22Rv1 (cell line): ENCODE measurements around the gene USP44.
A peak's percentile ranks its signal among the peaks of the same experiment; 100 is the strongest.
"Not testable (repeated sequence)": the region's sequence is repeated elsewhere in the genome, so short reads cannot be mapped to it uniquely, and the experiment has no call there.

Source experiments
- H3K27ac ChIP-seq: fragments of 450-650 bp; 2 replicates; pipeline ENCODE4 v1.5.1; 2017
- ZFX ChIP-seq: fragments of 450-650 bp; IDR thresholded peaks from 2 replicates; pipeline ENCODE4 v1.6.1; 2017; ENCODE audit warnings: antibody characterized with exemption, borderline replicate concordance
- TF ChIP-seq, protein P1 (sequence below): fragments of 450-650 bp; IDR thresholded peaks from 2 replicates; pipeline ENCODE4 v1.5.1; 2017; ENCODE audit warnings: mild to moderate bottlenecking

The USP44 gene

DNA sequence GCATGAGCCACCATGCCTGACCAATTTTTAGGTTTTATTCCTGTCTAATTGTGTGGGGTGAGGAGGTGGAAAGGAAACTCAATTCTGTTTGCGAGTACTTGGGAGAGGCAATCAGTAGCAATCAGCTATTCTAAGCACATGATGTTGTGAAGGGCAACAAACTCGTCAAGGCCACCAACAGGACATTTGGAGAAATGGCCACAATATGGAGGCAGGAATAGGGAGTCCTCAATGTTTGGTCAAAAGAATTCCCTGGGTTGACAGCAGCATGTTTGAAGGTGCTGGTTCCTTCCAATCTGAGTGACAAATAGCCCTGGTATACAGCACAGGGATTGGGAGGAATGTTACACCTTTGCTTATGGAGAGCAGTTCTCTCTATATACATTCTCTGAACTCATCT is 32.7 kb upstream of the USP44 start:
- no peak for TF ChIP-seq ZFX
- TF ChIP-seq, protein P1, sequence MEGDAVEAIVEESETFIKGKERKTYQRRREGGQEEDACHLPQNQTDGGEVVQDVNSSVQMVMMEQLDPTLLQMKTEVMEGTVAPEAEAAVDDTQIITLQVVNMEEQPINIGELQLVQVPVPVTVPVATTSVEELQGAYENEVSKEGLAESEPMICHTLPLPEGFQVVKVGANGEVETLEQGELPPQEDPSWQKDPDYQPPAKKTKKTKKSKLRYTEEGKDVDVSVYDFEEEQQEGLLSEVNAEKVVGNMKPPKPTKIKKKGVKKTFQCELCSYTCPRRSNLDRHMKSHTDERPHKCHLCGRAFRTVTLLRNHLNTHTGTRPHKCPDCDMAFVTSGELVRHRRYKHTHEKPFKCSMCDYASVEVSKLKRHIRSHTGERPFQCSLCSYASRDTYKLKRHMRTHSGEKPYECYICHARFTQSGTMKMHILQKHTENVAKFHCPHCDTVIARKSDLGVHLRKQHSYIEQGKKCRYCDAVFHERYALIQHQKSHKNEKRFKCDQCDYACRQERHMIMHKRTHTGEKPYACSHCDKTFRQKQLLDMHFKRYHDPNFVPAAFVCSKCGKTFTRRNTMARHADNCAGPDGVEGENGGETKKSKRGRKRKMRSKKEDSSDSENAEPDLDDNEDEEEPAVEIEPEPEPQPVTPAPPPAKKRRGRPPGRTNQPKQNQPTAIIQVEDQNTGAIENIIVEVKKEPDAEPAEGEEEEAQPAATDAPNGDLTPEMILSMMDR, result no peak
- H3K27ac ChIP-seq, result no peak overlapping the region

DNA sequence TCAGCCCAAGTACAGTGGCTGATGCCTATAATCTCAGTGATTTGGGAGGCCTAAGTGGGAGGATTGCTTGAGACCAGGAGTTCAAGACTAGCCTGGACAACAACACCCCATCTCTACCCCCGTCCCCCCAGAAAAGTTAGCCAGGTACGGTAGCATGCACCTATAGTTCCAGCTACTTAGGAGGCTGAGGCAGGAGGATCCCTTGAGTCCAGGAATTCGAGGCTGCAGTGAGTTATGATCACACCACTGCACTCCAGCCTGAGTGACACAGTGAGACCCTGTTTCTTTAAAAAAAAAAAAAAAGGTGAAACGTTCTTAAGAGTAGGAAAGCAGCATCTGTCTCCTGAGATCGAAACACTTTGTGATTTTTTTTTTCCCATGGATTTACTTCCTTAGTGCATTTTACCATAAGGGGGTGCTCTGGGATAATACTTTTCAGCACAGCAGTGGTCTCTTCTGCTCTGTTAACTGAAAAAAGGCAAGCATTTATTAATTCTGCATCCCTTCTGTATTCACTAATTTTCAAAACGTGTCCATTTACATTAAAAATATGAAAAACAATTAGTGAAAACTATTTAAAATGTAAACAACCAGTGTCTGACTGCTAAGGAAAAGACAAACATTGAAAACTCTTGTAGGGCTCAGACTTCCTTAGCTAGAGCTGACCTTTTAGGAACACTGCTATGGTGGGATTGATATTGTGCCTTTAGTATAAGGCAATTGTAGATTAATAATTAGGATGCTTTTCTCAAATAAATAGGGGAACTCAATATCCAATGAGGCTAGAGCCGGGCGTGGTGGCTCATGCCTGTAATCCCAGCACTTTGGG is 31.2 kb upstream of the USP44 start:
- TF ChIP-seq, protein P1, result peak; percentile 68
- TF ChIP-seq ZFX, result no peak

DNA sequence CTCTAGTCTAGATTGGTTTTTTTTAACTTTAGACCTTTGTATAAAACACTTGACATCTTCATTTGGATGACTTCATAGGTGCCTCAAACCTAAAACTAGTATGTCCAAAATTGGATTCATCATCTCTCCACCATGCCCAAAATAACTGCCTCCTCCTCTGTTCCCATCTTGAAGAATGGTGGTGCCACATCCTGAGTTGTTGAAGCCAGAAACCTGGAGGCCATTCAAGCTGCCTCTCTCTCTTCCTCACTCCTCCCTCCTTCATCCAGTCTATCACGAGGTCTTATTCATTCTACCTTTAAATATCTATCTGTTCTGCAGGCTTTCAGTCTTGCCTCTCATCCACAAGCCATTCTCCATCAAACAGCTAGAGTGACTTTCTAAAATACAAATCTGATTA is 26.5 kb upstream of the USP44 start:
- H3K27ac ChIP-seq, result no peak overlapping the region
- TF ChIP-seq, protein P1, result no peak
- TF ChIP-seq ZFX, result no peak

More for the DNA sequence above, 31.2 kb upstream of the USP44 start:
- H3K27ac ChIP-seq, result no peak overlapping the region

DNA sequence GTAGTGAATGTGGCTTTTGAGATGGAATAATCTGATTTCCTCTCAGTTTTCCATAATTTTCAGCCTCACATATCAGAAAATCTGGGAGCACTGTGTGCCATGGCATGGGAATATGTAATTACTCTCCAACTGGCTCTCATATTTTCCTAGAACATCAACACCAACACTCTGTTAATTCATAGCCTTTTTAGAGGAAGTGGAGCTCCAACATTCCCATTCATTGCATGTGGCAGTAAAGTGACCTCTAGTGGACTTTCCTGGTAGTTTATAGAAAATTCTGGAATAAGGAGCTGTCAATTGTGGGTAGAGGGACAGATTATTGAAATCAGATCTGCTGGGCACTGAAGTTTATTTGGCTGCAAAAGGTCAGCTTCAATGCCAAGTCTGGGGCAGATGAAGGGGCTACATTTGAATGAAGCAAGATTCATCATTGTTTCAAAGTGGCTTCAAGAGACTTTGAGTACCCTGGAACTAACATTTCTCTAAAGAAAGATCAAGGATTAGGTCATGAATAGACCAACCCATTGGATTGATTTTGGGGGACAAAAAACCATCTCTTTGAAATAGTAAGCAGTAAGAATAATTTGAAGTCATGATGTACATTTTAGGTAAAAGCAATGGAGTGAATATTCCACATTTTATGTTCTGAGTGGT is 23.6 kb upstream of the USP44 start:
- no peak overlapping the region for H3K27ac ChIP-seq
- TF ChIP-seq ZFX, result no peak
- TF ChIP-seq, protein P1, result peak; percentile 97

DNA sequence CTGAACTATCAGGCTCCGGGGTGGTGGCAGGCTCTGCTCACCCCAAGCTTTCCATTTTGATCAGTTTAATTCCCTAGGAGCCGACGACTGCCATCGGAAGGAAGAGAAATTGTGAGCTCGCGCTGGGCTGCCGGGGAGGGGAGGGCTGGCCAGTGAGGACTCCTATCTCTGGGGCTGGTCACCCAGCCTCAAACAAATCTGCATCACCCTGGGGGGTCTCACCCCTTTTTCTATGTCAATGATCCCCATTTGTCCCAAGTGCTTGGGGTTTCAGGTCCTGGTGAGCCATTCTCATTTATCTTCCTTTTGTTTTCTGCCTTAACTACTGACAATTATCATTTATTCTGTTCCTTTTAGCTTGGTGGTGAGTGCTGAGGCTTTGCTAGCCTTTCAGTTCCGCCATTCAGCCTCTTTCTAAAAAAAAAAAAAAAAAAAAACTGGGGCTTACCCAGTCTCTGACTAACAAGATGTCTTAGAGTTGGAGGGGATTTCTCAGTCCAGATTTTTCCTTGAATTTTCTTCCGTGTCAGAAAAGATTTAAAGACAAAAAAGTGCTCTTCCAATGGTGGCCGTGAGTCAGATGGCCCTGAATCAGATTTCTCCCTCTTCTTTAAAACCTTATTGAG is 22.8 kb upstream of the USP44 start:
- no peak for TF ChIP-seq ZFX
- TF ChIP-seq, protein P1, result no peak
- no peak overlapping the region for H3K27ac ChIP-seq

DNA sequence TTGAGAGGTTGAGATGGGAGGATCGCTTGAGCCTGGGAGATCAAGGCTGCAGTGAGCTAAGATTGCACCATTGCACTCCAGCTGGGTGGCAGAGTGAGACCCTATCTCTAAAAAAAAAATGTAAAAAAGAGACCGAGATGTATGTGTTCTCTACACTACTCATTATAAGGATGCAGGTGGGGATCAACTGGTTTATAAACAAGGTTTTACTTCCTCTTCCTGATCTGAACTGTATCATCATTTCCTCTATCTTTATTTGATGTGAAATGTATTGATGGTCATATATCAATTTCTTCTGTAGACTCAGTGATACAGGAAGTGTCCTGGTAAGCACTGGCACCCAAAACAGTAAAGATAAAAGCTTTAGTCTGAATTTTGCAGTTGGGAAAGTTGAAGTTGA is 20.1 kb upstream of the USP44 start:
- H3K27ac ChIP-seq, result no peak overlapping the region
- TF ChIP-seq, protein P1, result no peak
- no peak for TF ChIP-seq ZFX

DNA sequence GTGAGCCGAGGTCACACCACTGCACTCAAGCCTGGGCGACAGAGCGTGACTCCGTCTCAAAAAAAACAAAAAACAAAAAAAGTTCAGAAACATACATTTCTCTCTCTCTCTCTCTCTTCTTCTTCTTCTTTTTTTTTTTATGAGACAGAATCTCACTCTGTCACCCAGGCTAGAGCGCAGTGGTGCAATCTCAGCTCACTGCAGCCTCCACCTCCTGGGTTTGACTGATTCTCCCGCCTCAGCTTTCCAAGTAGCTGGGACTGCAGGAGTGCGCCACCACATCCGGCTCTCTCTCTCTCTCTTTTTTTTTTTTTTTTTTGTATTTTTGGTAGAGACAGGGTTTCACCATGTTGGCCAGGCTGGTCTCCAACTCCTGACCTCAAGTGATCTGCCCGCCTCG is 16.8 kb upstream of the USP44 start:
- not testable (repeated sequence) for H3K27ac ChIP-seq
